Pancreas (tissue), 10 donors: ENCODE data around the gene HRG. TPM values are rescaled to one million over a fixed set of nuclear protein-coding genes. Genes with fewer than 3 reads are reported as not detected.

Experiments used
- ATAC-seq, 4 donors: fragments of 200-7000 bp; cut with Tn5 transposase; one replicate each; pipeline versions ENCODE4 v1.8.0 to v1.9.1; 2020; ENCODE audit warnings: mild to moderate bottlenecking in 4 of 4, moderate library complexity in 4 of 4
- DNase-seq, 6 donors: peaks; one replicate each; pipeline ENCODE4 v3.0.0-alpha.2; 2020
- FAIRE-seq: peaks from 2 replicates; lab custom pipeline; 2012; peaks lifted over from hg19 to GRCh38; lab: Jason Lieb, UNC
- H3K27ac ChIP-seq, 4 donors: fragments of 200-600 bp; sonication (generic); 1 replicate in 3 of 4; 2 replicates in 1 of 4; pipeline versions ENCODE4 v1.5.0 to v1.8.0; 2020
- H3K27me3 ChIP-seq, 4 donors: fragments of 200-600 bp; one replicate each; pipeline ENCODE4 v1.8.0; 2021
- H3K36me3 ChIP-seq, 3 donors: fragments of 200-600 bp; sonication (generic) in 1 of 3; one replicate each; pipeline versions ENCODE4 v1.5.0 to v1.8.0; 2020 to 2021
- H3K4me1 ChIP-seq, 3 donors: fragments of 200-600 bp; one replicate each; pipeline ENCODE4 v1.8.0; 2021
- H3K4me3 ChIP-seq, 4 donors: fragments of 200-600 bp; sonication (generic) in 2 of 4; one replicate each; pipeline versions ENCODE4 v1.5.0 to v1.8.0; 2020 to 2021
- H3K9me3 ChIP-seq, 4 donors: fragments of 200-600 bp; one replicate each; pipeline ENCODE4 v1.8.0; 2021
- WGBS, 2 donors: extraction: QIAGEN DNeasy Blood & Tissue Kit; methylation state at CpG; one replicate each; pipeline ENCODE4 v1.1.7; 2013; 5-methylcytosine and 5-hydroxymethylcytosine counted together
- intact Hi-C, 3 donors: fragments of 100-400 bp; cut with DNase I; formaldehyde crosslinking; loops; one replicate each; pipeline versions ENCODE4 v1.11.1 to v1.14.2; 2022
- polyA plus RNA-seq, 2 donors: library from polyadenylated mRNA; stranded (reverse); fragments of 200-250 nt; gene quantifications; one replicate each; pipeline ENCODE4 v1.2.3, GENCODE V29; 2013
- total RNA-seq, 6 donors: library from RNA; stranded (reverse); fragmentation: NEBNext Ultra II Directional in 4 of 6; extraction: Animal tissue kit (Norgen Biotek cat#: 25700) in 4 of 6; gene quantifications; one replicate each; pipeline versions ENCODE4 v1.2.1 to v1.2.4, GENCODE V29; 2021 to 2023
- TF ChIP-seq, protein P1 (sequence below), 4 donors: fragments of 200-600 bp; sonication (generic) in 3 of 4; IDR thresholded peaks; one replicate each; pipeline versions ENCODE4 v1.5.0 to v1.8.0; 2021; ENCODE audit warnings: antibody characterized with exemption in 4 of 4
- donor health status: healthy with polysubstance abuse.
- donor health status: DM: no; HTN: no; CAD: no; lungs with moderate emphysema.
- donor health status: DM: no; HTN: no; CAD: no.
- donor health status: control.
- donor health status: control.
- donor health status: Bipolar disorder and iron deficiency.
- donor health status: DM: yes; HTN: yes; CAD: no.
- donor health status: DM: no; HTN: no; CAD: no.
- donor health status: DM: no; HTN: no; CAD: no.
- donor health status: DM: yes; HTN: yes; CAD: no.

HRG gene
- total and polyA plus RNA-seq, 8 donors, result 0.16 TPM; not detected in 7

DNA sequence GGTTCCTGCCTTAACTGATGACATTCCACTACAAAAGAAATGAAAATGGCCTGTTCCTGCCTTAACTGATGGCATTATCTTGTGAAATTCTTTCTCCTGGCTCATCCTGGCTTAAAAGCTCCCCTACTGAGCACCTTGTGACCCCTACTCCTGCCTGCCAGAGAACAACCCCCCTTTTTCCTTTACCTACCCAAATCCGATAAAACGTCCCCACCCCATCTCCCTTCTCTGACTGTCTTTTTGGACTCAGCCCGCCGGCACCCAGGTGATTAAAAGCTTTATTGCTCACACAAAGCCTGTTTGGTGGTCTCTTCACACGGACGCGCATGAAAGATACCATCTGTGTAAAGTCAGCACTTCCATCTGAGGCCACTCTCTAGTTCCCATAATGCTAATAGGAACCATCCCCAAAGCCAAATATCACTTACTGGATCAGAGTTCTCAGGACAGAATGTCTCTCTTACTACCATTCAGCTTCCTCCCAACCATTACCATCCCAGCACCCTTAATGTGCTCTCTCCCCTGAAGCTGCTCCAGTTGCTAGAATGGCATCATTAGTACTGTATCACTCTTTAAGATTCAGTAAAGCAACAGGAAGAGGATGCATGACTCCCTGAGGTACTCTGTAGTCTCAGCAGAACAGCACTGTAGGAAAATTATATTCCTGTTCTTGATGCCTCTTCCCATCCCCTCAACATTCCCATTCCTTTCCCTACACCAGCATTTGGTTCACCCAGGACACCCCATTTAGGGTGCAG lies 2.3 kb upstream of the HRG start:
- ATAC-seq (no peak), FAIRE-seq (no peak), DNase-seq (no peak)
- TF ChIP-seq, protein P1, sequence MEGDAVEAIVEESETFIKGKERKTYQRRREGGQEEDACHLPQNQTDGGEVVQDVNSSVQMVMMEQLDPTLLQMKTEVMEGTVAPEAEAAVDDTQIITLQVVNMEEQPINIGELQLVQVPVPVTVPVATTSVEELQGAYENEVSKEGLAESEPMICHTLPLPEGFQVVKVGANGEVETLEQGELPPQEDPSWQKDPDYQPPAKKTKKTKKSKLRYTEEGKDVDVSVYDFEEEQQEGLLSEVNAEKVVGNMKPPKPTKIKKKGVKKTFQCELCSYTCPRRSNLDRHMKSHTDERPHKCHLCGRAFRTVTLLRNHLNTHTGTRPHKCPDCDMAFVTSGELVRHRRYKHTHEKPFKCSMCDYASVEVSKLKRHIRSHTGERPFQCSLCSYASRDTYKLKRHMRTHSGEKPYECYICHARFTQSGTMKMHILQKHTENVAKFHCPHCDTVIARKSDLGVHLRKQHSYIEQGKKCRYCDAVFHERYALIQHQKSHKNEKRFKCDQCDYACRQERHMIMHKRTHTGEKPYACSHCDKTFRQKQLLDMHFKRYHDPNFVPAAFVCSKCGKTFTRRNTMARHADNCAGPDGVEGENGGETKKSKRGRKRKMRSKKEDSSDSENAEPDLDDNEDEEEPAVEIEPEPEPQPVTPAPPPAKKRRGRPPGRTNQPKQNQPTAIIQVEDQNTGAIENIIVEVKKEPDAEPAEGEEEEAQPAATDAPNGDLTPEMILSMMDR (IDR thresholded peaks at IDR 0.05), result no peak
- H3K9me3 ChIP-seq, result no peaks in the 10 kb centered on the region
- WGBS, 2 donors, result 55 to 70% methylated on average over 7 of the region's 7 CpGs
- no peaks in the 10 kb centered on the region for H3K36me3 ChIP-seq
- intact Hi-C loops, result no loop called here
- H3K27me3 ChIP-seq, result no peaks in the 10 kb centered on the region
- H3K4me1 ChIP-seq, result no peaks in the 10 kb centered on the region
- H3K4me3 ChIP-seq, result no peak overlapping the region
- H3K27ac ChIP-seq, result no peak overlapping the region

DNA sequence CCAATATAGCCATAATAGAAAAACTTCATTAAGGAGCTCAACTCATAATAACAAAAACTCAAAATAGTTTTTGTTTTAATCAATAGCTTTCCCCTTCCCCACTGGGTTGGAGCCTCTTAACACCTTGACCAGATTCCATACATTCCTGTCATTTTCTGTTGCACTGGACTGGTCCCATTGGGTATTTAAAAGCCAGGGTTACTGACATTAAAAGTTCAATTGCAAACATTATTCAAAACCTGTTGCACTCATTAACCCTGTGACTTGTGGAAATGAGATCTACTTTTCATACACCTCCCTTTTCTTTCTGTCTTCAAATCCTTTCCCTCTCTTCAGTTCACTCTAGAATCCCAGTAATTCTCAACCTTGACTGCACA lies 1.7 kb upstream of the HRG start:
- H3K4me1 ChIP-seq, result no peaks in the 10 kb centered on the region
- intact Hi-C loops, result no loop called here
- H3K36me3 ChIP-seq, result no peaks in the 10 kb centered on the region
- H3K27ac ChIP-seq, result no peak overlapping the region
- TF ChIP-seq, protein P1 (IDR thresholded peaks at IDR 0.05), result no peak
- ATAC-seq (no peak), DNase-seq (no peak), FAIRE-seq (no peak)
- H3K4me3 ChIP-seq, result no peak overlapping the region
- H3K27me3 ChIP-seq, result no peaks in the 10 kb centered on the region
- no peaks in the 10 kb centered on the region for H3K9me3 ChIP-seq

DNA sequence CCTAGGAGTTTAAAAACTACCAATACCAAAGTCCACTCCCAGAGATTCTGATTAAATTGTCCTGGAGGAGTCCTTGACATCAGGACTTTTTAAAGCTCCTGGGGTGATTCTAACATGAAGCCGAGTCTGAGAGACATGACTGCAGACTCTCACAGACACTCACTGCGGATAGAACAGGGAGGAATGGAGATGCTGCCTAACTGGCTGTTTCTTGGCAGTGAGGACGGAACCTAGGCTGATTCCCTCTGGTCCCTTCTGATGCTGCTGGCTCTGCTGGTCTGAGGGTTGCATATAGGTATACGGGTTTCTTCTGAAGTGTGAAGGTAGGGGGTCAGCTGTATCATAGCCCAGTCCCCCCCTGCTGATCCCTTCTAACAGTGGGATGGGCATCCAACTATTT lies 1.3 kb upstream of the HRG start:
- Histone ChIP-seq H3K4me3 (no peak overlapping the region), H3K36me3 (no peaks in the 10 kb centered on the region), H3K9me3 (no peaks in the 10 kb centered on the region), H3K27me3 (no peaks in the 10 kb centered on the region), H3K4me1 (no peaks in the 10 kb centered on the region), H3K27ac (no peak overlapping the region)
- ATAC-seq, result no peak
- TF ChIP-seq, protein P1 (IDR thresholded peaks at IDR 0.05), result no peak
- no peak for DNase-seq
- 58 to 72% methylated on average over 4 of the region's 4 CpGs for WGBS, 2 donors
- no peak for FAIRE-seq
- intact Hi-C loops, result no loop called here

DNA sequence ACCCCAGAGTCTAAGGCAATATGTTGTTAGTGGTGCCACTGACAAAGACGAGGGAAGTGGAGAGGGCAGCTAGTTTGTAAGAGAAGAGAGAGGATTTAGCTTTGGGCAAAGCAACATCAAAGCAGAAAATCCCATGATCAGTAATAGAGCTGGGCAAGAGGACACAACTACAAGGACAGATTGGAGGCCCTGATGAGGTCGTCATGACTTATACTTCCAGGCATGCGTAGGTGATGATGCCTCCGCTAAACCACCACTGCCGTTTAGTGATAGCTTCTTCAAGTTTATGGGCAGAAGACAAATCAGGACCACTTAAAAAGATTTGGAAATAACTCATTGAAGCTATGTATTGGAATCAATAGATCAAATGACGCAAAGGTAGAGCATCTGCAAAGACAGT lies 2.6 kb downstream of the HRG start:
- Histone ChIP-seq H3K27me3 (peaks cover 0 to 1% (median 0%) of the 10 kb centered on the region in 4 donors), H3K4me1 (no peaks in the 10 kb centered on the region), H3K9me3 (no peaks in the 10 kb centered on the region), H3K27ac (no peak overlapping the region), H3K4me3 (no peak overlapping the region), H3K36me3 (no peaks in the 10 kb centered on the region)
- WGBS, 2 donors, result 71 to 72% methylated on average over 6 of the region's 6 CpGs
- no peak for DNase-seq
- ATAC-seq, result no peak
- intact Hi-C loops, result no loop called here
- no peak for FAIRE-seq
- TF ChIP-seq, protein P1 (IDR thresholded peaks at IDR 0.05), result no peak

DNA sequence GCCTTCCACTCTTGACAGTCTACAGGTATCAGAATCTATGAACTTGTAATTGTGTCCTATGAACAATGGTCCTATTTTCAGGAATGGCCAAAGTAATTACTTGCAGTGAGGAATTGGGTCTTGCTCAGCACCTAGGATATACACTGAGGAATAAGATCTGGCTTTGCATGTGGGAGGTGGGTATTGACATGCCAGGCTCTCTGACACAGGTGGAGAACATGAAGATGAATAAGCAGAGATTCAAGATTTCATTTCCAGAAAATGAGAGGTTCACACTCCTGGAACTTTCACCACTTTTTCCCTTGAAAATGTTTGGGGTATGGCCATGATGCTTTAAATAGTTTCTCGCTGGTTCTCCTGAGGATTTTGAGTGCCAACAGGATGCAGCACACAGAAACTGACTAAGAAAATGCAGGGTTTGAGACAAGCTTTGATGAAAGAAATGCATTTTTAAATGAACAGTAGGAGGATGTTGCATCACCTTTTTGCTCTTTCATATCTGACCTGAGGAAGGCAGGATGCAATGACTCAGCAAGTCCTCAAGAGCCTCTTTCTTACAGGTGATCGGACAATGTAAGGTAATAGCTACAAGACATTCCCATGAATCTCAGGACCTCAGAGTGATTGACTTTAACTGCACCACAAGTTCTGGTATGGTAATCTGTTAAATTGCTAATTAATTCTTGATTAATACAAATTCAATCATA lies 3.7 kb downstream of the HRG start:
- no peak for FAIRE-seq
- intact Hi-C loops, result no loop called here
- TF ChIP-seq, protein P1 (IDR thresholded peaks at IDR 0.05), result no peak

More for the DNA sequence above, 3.7 kb downstream of the HRG start:
- no peaks in the 10 kb centered on the region for H3K9me3 ChIP-seq
- DNase-seq, result no peak
- no peak overlapping the region for H3K4me3 ChIP-seq
- H3K4me1 ChIP-seq, result no peaks in the 10 kb centered on the region
- WGBS, 2 donors, result 85 to 90% methylated on average over 2 of the region's 2 CpGs
- no peak overlapping the region for H3K27ac ChIP-seq
- H3K27me3 ChIP-seq, result peaks cover 0 to 2% (median 0%) of the 10 kb centered on the region in 4 donors
- H3K36me3 ChIP-seq, result no peaks in the 10 kb centered on the region
- ATAC-seq, result no peak
